A549 (cell line): Measurements from ENCODE around the gene TLR9. TPM values are rescaled to one million over a fixed set of nuclear protein-coding genes. Genes with fewer than 3 reads are reported as not detected.

Source experiments
- ATAC-seq, 2 experiments: fragments of 200-7000 bp in 1 of 2; fragments of >200 bp in 1 of 2; cut with Nextera tagmentation in 1 of 2; cut with Tn5 transposase in 1 of 2; 3 replicates each; pipeline versions ENCODE4 v1.8.0 to v1.9.1; 2018 to 2020; ENCODE audit warnings: mild to moderate bottlenecking in 1 of 2, moderate library complexity in 1 of 2
- CTCF ChIA-PET: fragments of 300-600 bp; sonication (Branson Sonifier 250); formaldehyde crosslinking; extraction: SDS; loops from one replicate; lab custom pipeline; 2021; ENCODE audit warnings: antibody characterized with exemption, inconsistent platforms; lab: Yijun Ruan, JAX
- POLR2A ChIA-PET: fragments of 350-600 bp; formaldehyde crosslinking; extraction: SDS; loops from one replicate; lab custom pipeline; 2021; ENCODE audit warnings: antibody characterized with exemption, inconsistent platforms; lab: Yijun Ruan, JAX
- DNase-seq, 2 experiments: peaks; one replicate each; pipeline versions ENCODE4 v3.0.0 to v3.0.0-alpha.2; 2011 to 2016; ENCODE audit warnings: low read depth in 1 of 2, low spot score in 1 of 2
- FAIRE-seq: peaks from 2 replicates; lab custom pipeline; 2011; peaks lifted over from hg19 to GRCh38; lab: Jason Lieb, UNC
- H3K27ac ChIP-seq, 2 experiments: fragments of >200 bp; sonication (Bioruptor Twin); formaldehyde crosslinking; 3 replicates each; pipeline ENCODE4 v1.5.1; 2016 to 2017
- H3K4me1 ChIP-seq: fragments of >200 bp; sonication (Bioruptor Twin); formaldehyde crosslinking; 3 replicates; pipeline ENCODE4 v1.6.1; 2016
- H3K4me2 ChIP-seq: fragments of >200 bp; sonication (Bioruptor Twin); formaldehyde crosslinking; 3 replicates; pipeline ENCODE4 v1.6.1; 2016
- H3K4me3 ChIP-seq: fragments of >200 bp; sonication (Bioruptor Twin); formaldehyde crosslinking; 3 replicates; pipeline ENCODE4 v1.5.1; 2016
- H3K9me3 ChIP-seq: fragments of >200 bp; sonication (Bioruptor Twin); formaldehyde crosslinking; 3 replicates; pipeline ENCODE4 v1.6.1; 2016
- ATOH8 ChIP-seq: fragments of 250-450 bp; sonication (Bioruptor Pico); IDR thresholded peaks from 2 replicates; pipeline ENCODE4 v1.5.0; 2020; ENCODE audit warnings: low read depth, mild to moderate bottlenecking, moderate library complexity
- CEBPB ChIP-seq, 2 experiments: fragments of >200 bp in 1 of 2; sonication (Bioruptor Twin) in 1 of 2; formaldehyde crosslinking in 1 of 2; IDR thresholded peaks; 2 replicates each; pipeline ENCODE4 v1.6.1; 2012 to 2016
- CHD4 ChIP-seq: fragments of 200-600 bp; sonication (generic); IDR thresholded peaks from 2 replicates; pipeline ENCODE4 v1.6.1; 2016; ENCODE audit warnings: antibody characterized with exemption, mild to moderate bottlenecking, borderline replicate concordance
- E2F6 ChIP-seq: IDR thresholded peaks from 2 replicates; pipeline ENCODE4 v1.6.1; 2012; ENCODE audit warnings: low read depth, borderline replicate concordance
- EHF ChIP-seq: fragments of 250-450 bp; sonication (Bioruptor Pico); IDR thresholded peaks from 2 replicates; pipeline ENCODE4 v1.5.0; 2020; ENCODE audit warnings: mild to moderate bottlenecking
- ESRRA ChIP-seq: fragments of 150-350 bp; IDR thresholded peaks from 2 replicates; pipeline ENCODE4 v1.6.1; 2014; ENCODE audit warnings: mild to moderate bottlenecking, low read length, borderline replicate concordance
- FOSB ChIP-seq: fragments of 250-450 bp; sonication (Bioruptor Pico); IDR thresholded peaks from 2 replicates; pipeline ENCODE4 v1.5.0; 2020; ENCODE audit warnings: mild to moderate bottlenecking, moderate library complexity
- HOXB13 ChIP-seq: fragments of 250-450 bp; sonication (Bioruptor Pico); IDR thresholded peaks from 2 replicates; pipeline ENCODE4 v1.5.0; 2020; ENCODE audit warnings: low read depth, mild to moderate bottlenecking, moderate library complexity
- HOXB5 ChIP-seq: fragments of 250-450 bp; sonication (Bioruptor Pico); IDR thresholded peaks from 2 replicates; pipeline ENCODE4 v1.5.0; 2020; ENCODE audit warnings: mild to moderate bottlenecking, moderate library complexity
- JUN ChIP-seq, 2 experiments: fragments of >200 bp; sonication (Bioruptor Twin); formaldehyde crosslinking; IDR thresholded peaks; 2 replicates in 1 of 2; 3 replicates in 1 of 2; pipeline ENCODE4 v1.6.1; 2016 to 2017
- JUNB ChIP-seq: fragments of >200 bp; sonication (Bioruptor Twin); formaldehyde crosslinking; IDR thresholded peaks from 2 replicates; pipeline ENCODE4 v1.6.1; 2016
- MAX ChIP-seq: IDR thresholded peaks from 2 replicates; pipeline ENCODE4 v1.6.1; 2012
- NPAS2 ChIP-seq: fragments of 250-450 bp; sonication (Bioruptor Pico); IDR thresholded peaks from 2 replicates; pipeline ENCODE4 v1.8.0; 2022; ENCODE audit warnings: mild to moderate bottlenecking, moderate library complexity, borderline replicate concordance
- NR3C1 ChIP-seq: fragments of >200 bp; sonication (Bioruptor Twin); formaldehyde crosslinking; IDR thresholded peaks from 3 replicates; pipeline ENCODE4 v1.6.1; 2017
- PBX3 ChIP-seq: IDR thresholded peaks from 2 replicates; pipeline ENCODE4 v1.6.1; 2012
- POLR2AphosphoS2 ChIP-seq: conservative IDR thresholded peaks from 2 replicates; pipeline ENCODE4 v1.6.1; 2012; ENCODE audit warnings: low read length, improper control_type of control experiment, inconsistent platforms
- REST ChIP-seq: fragments of 200-600 bp; sonication (generic); IDR thresholded peaks from 2 replicates; pipeline ENCODE4 v1.6.1; 2016; ENCODE audit warnings: antibody characterized with exemption, mild to moderate bottlenecking, moderate library complexity
- RFX5 ChIP-seq: fragments of 450-650 bp; IDR thresholded peaks from 2 replicates; pipeline ENCODE4 v1.7.1; 2014; ENCODE audit warnings: antibody characterized with exemption, mild to moderate bottlenecking, moderate library complexity
- SREBF2 ChIP-seq: fragments of 450-650 bp; IDR thresholded peaks from 2 replicates; pipeline ENCODE4 v1.6.1; 2014; ENCODE audit warnings: mild to moderate bottlenecking, moderate library complexity
- USF2 ChIP-seq: fragments of 450-650 bp; IDR thresholded peaks from 2 replicates; pipeline ENCODE4 v1.6.1; 2014; ENCODE audit warnings: antibody characterized with exemption
- ZC3H11A ChIP-seq: fragments of 450-650 bp; IDR thresholded peaks from 2 replicates; pipeline ENCODE4 v1.6.1; 2014; ENCODE audit warnings: antibody characterized with exemption, mild to moderate bottlenecking
- ZNF302 ChIP-seq: fragments of 250-450 bp; sonication (Bioruptor Pico); IDR thresholded peaks from 2 replicates; pipeline ENCODE4 v1.9.0; 2021; ENCODE audit warnings: inconsistent platforms, mild to moderate bottlenecking, moderate library complexity
- WGBS: methylation state at CpG from one replicate; pipeline ENCODE4 v1.1.6; 2017; ENCODE audit errors: missing lambda C conversion rate; 5-methylcytosine and 5-hydroxymethylcytosine counted together
- polyA plus RNA-seq, 4 experiments: library from polyadenylated mRNA; depleted of rRNA in 3 of 4; stranded (reverse); fragments of >200 nt; fragmentation: RNase III in 1 of 4; extraction: RNeasy Plus Mini Kit Qiagen cat#74134 plus additional on column Dnase treatment in 1 of 4; gene quantifications; 2 replicates in 3 of 4; 3 replicates in 1 of 4; pipeline ENCODE4 v1.2.3, GENCODE V29; 2011 to 2017

Gene TLR9
- polyA plus RNA-seq, 2 of the 4 experiments (the other 2 are of a cell fraction), result 0.04 TPM; not detected in 1

- ChIA-PET POLR2A (no interaction called here), CTCF (interaction anchor here (1.2 kb wide), 1 partner anchor 38 kb away, joined by 4 read pairs; no protein-coding TSS in a partner anchor)
- no peak for TF ChIP-seq HOXB13 (CRISPR knock-in tag)
- no peak for TF ChIP-seq JUNB
- no peak for TF ChIP-seq MAX
- no peak for TF ChIP-seq HOXB5 (CRISPR knock-in tag)
- no peak for TF ChIP-seq POLR2AphosphoS2
- no peak for TF ChIP-seq SREBF2
- TF ChIP-seq ATOH8, result no peak
- no peak for TF ChIP-seq NPAS2 (CRISPR knock-in tag)
- no peak for TF ChIP-seq CHD4
- ATAC-seq (no peak), FAIRE-seq (no peak), DNase-seq (no peak)
- Histone ChIP-seq H3K4me2 (no peak overlapping the region), H3K4me1 (no peaks in the 10 kb centered on the region), H3K4me3 (no peak overlapping the region), H3K9me3 (no peaks in the 10 kb centered on the region), H3K27ac (no peak overlapping the region)
- WGBS, result 96% methylated on average over 4 of the region's 4 CpGs
Observed at GRCh38 chr3:52257911-52258310, 32.5 kb upstream of the TLR9 start.

GRCh38 chr3:52256622-52257021 lies 31.2 kb upstream of the TLR9 start:
- no peak for DNase-seq
- TF ChIP-seq NPAS2 (CRISPR knock-in tag) (no peak), USF2 (no peak), JUN (IDR thresholded peaks at IDR 0.05) (no peak), SREBF2 (no peak), FOSB (CRISPR knock-in tag) (no peak), ZC3H11A (no peak), PBX3 (no peak), CEBPB (IDR thresholded peaks at IDR 0.05) (no peak)
- TF ChIP-seq, all 56 proteins: peak for 0
- FAIRE-seq (no peak), ATAC-seq (no peak)
- Histone ChIP-seq H3K27ac (no peak overlapping the region), H3K9me3 (no peaks in the 10 kb centered on the region), H3K4me3 (no peak overlapping the region), H3K4me1 (no peaks in the 10 kb centered on the region), H3K4me2 (no peak overlapping the region)
- POLR2A ChIA-PET, result no interaction called here
- CTCF ChIA-PET, result interaction anchor here (1.0 to 1.5 kb wide), 3 partner anchors 26 to 35 kb away, joined by 3 to 6 read pairs (median 6); no protein-coding TSS in a partner anchor
- 90% methylated on average over 4 of the region's 4 CpGs for WGBS

GRCh38 chr3:52256159-52256558 lies 30.7 kb upstream of the TLR9 start:
- Histone ChIP-seq H3K4me3 (no peak overlapping the region), H3K4me1 (no peaks in the 10 kb centered on the region), H3K4me2 (no peak overlapping the region), H3K27ac (no peak overlapping the region), H3K9me3 (no peaks in the 10 kb centered on the region)
- WGBS, result 63% methylated on average over 3 of the region's 3 CpGs
- no peak for TF ChIP-seq RFX5
- TF ChIP-seq NR3C1, result no peak
- no peak for TF ChIP-seq EHF (CRISPR knock-in tag)
- no peak for TF ChIP-seq E2F6
- TF ChIP-seq REST, result no peak
- no peak for TF ChIP-seq SREBF2
- TF ChIP-seq ESRRA, result no peak
- TF ChIP-seq ZNF302 (CRISPR knock-in tag), result no peak
- DNase-seq (no peak), ATAC-seq (no peak), FAIRE-seq (no peak)
- POLR2A ChIA-PET, result no interaction called here
- CTCF ChIA-PET, result interaction anchor here (0.7 to 1.5 kb wide), 5 partner anchors 22 to 35 kb away, joined by 3 to 6 read pairs (median 3); partner anchors contain the start of gene WDR82
